SU-DHL-6 (cell line): ENCODE data around the gene TRIM7.
A peak's percentile ranks its signal among the peaks of the same experiment; 100 is the strongest.

Experiments
- EZH2phosphoT487 ChIP-seq: fragments of 200-600 bp; sonication (generic), shearing (Covaris generic); conservative IDR thresholded peaks from 2 replicates; pipeline ENCODE4 v1.6.1; 2018; ENCODE audit warnings: mild to moderate bottlenecking, antibody characterized with exemption, low read length, moderate library complexity, mixed read lengths
- TF ChIP-seq, protein P1 (sequence below): fragments of 200-600 bp; sonication (generic); IDR thresholded peaks from one replicate; pipeline ENCODE4 v1.5.1; 2017; ENCODE audit warnings: antibody characterized with exemption, mild to moderate bottlenecking, low read length, moderate library complexity; ENCODE audit not compliant: insufficient read depth, poor library complexity, severe bottlenecking

- TF ChIP-seq, protein P1, sequence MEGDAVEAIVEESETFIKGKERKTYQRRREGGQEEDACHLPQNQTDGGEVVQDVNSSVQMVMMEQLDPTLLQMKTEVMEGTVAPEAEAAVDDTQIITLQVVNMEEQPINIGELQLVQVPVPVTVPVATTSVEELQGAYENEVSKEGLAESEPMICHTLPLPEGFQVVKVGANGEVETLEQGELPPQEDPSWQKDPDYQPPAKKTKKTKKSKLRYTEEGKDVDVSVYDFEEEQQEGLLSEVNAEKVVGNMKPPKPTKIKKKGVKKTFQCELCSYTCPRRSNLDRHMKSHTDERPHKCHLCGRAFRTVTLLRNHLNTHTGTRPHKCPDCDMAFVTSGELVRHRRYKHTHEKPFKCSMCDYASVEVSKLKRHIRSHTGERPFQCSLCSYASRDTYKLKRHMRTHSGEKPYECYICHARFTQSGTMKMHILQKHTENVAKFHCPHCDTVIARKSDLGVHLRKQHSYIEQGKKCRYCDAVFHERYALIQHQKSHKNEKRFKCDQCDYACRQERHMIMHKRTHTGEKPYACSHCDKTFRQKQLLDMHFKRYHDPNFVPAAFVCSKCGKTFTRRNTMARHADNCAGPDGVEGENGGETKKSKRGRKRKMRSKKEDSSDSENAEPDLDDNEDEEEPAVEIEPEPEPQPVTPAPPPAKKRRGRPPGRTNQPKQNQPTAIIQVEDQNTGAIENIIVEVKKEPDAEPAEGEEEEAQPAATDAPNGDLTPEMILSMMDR, result peak; percentile 69
- no peak for TF ChIP-seq EZH2phosphoT487
These were observed 23.1 kb downstream of the TRIM7 start for GRCh38 chr5:181181650-181182565.
